H1 (cell line): ENCODE measurements around the gene DND1. TPM values are rescaled to one million over a fixed set of nuclear protein-coding genes. Genes with fewer than 3 reads are reported as not detected.

ENCODE experiments used
- ASH2L ChIP-seq: fragments of 200-600, 300-600 bp; sonication (generic); IDR thresholded peaks from one replicate; pipeline ENCODE4 v1.7.1; 2017; ENCODE audit warnings: low read length
- CREB1 ChIP-seq: IDR thresholded peaks from 2 replicates; pipeline ENCODE4 v1.6.1; 2012; ENCODE audit warnings: inconsistent platforms
- EGR1 ChIP-seq: IDR thresholded peaks from 2 replicates; pipeline ENCODE4 v1.6.1; 2011; ENCODE audit warnings: low read depth, low read length, borderline replicate concordance
- EP300 ChIP-seq, 2 experiments: IDR thresholded peaks; 1 replicate in 1 of 2; 2 replicates in 1 of 2; pipeline ENCODE4 v1.6.1; 2011 to 2012; ENCODE audit warnings: low read depth in 2 of 2, low read length in 2 of 2, mild to moderate bottlenecking in 2 of 2, borderline replicate concordance in 1 of 2, inconsistent platforms in 1 of 2, moderate library complexity in 1 of 2
- GABPA ChIP-seq: IDR thresholded peaks from 2 replicates; pipeline ENCODE4 v1.6.1; 2011; ENCODE audit warnings: mild to moderate bottlenecking, low read length, moderate library complexity, borderline replicate concordance; ENCODE audit not compliant: insufficient read depth
- HDAC2 ChIP-seq, 2 experiments: fragments of 300-600 bp in 1 of 2; sonication (generic) in 1 of 2; IDR thresholded peaks; 2 replicates each; pipeline ENCODE4 v1.6.1; 2011 to 2012; ENCODE audit warnings: low read depth in 2 of 2, low read length in 2 of 2, mild to moderate bottlenecking in 2 of 2, moderate library complexity in 2 of 2, borderline replicate concordance in 1 of 2, inconsistent platforms in 1 of 2
- KDM4A ChIP-seq: IDR thresholded peaks from one replicate; pipeline ENCODE4 v1.7.1; 2012; ENCODE audit warnings: low read depth, mild to moderate bottlenecking, moderate library complexity, low read length, inconsistent platforms; ENCODE audit not compliant: severe bottlenecking
- PHF8 ChIP-seq: fragments of 200-600 bp; sonication (generic); conservative IDR thresholded peaks from 2 replicates; pipeline ENCODE4 v1.7.1; 2012; ENCODE audit warnings: low read depth, mild to moderate bottlenecking, inconsistent platforms, low read length, moderate library complexity
- POLR2AphosphoS5 ChIP-seq: IDR thresholded peaks from 2 replicates; pipeline ENCODE4 v1.6.1; 2011; ENCODE audit warnings: low read depth, low read length
- SAP30 ChIP-seq: fragments of 300-600 bp; sonication (generic); IDR thresholded peaks from 2 replicates; pipeline ENCODE4 v1.7.1; 2012; ENCODE audit warnings: low read length, moderate library complexity, mild to moderate bottlenecking, inconsistent platforms; ENCODE audit not compliant: insufficient read depth, insufficient replicate concordance
- SIRT6 ChIP-seq: IDR thresholded peaks from one replicate; pipeline ENCODE4 v1.7.1; 2012; ENCODE audit warnings: low read length, inconsistent platforms
- TCF12 ChIP-seq: IDR thresholded peaks from 2 replicates; pipeline ENCODE4 v1.6.1; 2011; ENCODE audit warnings: low read depth, mild to moderate bottlenecking, low read length
- polyA plus RNA-seq, 7 experiments: library from polyadenylated mRNA; depleted of rRNA in 3 of 7; stranded (reverse) in 5 of 7; unstranded in 2 of 7; fragments of >200 nt in 5 of 7; fragments of 200-250 nt in 2 of 7; gene quantifications; 1 replicate in 5 of 7; 2 replicates in 1 of 7; 4 replicates in 1 of 7; pipeline versions ENCODE4 v1.2.1 to v1.2.3, GENCODE V29; 2011 to 2013; ENCODE audit warnings: missing spikeins in 2 of 7, mixed read lengths in 2 of 7
- total RNA-seq: library from RNA; stranded (reverse); fragmentation: NEBNext Ultra II Directional; extraction: Animal tissue kit (Norgen Biotek cat#: 25700); gene quantifications from 2 replicates; pipeline ENCODE4 v1.2.1, GENCODE V29; 2021

The DND1 gene
- total and polyA plus RNA-seq, 2 of the 8 experiments (the other 6 are each of a cell fraction or from before 2014, with no cell fraction given): 0.41 to 2.1 TPM

DNA sequence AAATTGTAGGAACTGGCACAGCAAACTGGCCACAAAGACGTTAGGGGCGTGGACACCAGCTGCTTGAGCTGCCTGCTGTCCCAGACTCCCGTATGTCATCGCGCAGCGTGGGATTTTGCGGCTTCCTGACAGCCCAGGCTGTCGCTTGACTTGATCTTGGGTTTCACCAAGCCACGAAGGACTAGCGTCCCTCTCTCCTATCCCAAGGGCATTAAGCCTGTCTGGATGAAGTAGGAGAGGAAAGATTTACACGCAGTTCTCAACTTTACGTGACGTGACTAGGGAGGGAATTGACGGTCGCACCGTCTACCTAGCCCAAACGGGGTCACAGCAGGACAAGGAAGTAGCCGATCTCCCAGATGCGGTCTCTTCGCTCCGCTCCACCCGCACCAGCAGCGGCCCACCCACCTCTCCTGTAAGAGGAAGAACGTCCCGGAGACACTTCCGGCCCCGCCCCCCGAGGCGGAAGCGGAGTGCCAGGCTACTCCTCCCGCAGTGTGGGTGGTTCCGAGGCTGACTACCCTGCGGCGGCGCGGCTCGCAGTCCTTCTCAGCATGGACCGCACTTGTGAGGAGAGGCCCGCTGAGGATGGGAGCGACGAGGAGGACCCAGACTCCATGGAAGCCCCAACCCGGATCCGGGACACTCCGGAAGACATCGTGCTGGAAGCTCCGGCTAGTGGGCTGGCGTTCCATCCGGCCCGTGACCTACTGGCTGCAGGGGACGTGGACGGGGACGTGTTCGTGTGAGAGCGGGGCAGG lies 8.8 kb downstream of the DND1 start, which contains the start of gene WDR55 (continued):
- peak; percentile 67 to 86; a peak in 2 of 4 replicates for TF ChIP-seq HDAC2 (IDR thresholded peaks at IDR 0.05; ENCODE audit: borderline replicate concordance in 1 of 2, low read depth in 2 of 2, low read length in 2 of 2)
- TF ChIP-seq GABPA: peak; percentile 87
- TF ChIP-seq CREB1: peak; percentile 70
- TF ChIP-seq POLR2AphosphoS5: peak; percentile 54; the same call in 1 of the 2 replicates
- peak; percentile 92 for TF ChIP-seq SAP30
- TF ChIP-seq ASH2L: peak; percentile 77
- TF ChIP-seq EP300 (IDR thresholded peaks at IDR 0.05; ENCODE audit: borderline replicate concordance in 1 of 2, low read depth in 2 of 2, low read length in 2 of 2): 0 out of 3 replicates have a peak, but pooled peaks of 1 of the 2 experiments have one; percentile 11
- no peak for TF ChIP-seq TCF12
- TF ChIP-seq SIRT6: peak; percentile 80
- TF ChIP-seq PHF8: no peak; the same call in 1 of the 2 replicates
- peak; percentile 70 for TF ChIP-seq KDM4A
- TF ChIP-seq EGR1: peak; percentile 99
